ENCODE results near the gene TSPAN14.

DNA sequence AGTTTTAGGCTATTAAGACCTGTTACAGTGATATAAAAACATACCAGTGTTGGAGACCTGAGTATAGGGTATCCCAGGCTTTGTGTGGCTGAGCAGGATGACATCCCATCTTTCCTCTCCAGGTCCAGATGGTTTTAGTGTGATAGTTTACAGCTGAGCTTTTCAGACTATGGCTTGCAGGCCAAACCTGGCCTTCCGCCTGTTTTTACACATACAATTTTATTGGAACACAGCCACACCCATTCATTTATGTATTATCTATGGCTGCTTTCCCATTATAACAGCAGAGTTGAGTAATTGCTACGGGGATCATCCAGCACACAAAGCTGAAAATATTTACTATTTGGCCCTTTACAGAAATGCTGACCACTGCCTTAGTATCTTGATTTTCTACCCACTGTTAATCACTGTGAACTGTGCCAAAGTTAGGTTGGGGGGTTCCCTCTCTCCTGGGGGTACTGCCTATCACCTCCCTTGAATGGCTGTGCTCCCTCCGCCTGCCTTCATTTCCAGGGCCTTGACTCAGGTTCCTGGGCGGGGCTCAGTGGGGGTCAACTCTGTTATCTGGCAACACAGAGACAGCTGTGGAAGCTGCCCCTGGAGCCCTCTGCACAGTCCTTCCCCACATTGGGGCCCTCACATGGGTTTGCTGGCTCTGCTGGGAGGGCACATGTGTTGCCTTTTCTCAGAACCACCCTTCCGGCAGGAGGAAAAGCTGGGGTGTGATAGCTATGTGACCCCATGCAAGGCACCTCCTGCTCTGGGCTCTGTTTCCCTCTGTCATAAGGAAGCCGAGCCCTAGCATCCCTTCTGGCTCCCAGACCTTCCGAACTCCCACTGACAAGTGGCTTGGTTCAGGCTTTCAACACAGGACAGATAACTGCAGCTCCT, 43.3 kb downstream of the TSPAN14 start:
- TF ChIP-seq, protein P1, sequence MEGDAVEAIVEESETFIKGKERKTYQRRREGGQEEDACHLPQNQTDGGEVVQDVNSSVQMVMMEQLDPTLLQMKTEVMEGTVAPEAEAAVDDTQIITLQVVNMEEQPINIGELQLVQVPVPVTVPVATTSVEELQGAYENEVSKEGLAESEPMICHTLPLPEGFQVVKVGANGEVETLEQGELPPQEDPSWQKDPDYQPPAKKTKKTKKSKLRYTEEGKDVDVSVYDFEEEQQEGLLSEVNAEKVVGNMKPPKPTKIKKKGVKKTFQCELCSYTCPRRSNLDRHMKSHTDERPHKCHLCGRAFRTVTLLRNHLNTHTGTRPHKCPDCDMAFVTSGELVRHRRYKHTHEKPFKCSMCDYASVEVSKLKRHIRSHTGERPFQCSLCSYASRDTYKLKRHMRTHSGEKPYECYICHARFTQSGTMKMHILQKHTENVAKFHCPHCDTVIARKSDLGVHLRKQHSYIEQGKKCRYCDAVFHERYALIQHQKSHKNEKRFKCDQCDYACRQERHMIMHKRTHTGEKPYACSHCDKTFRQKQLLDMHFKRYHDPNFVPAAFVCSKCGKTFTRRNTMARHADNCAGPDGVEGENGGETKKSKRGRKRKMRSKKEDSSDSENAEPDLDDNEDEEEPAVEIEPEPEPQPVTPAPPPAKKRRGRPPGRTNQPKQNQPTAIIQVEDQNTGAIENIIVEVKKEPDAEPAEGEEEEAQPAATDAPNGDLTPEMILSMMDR (IDR thresholded peaks at IDR 0.05; ENCODE audit: low read depth, low read length): no peak
- TF ChIP-seq POLR2A (IDR thresholded peaks at IDR 0.05; ENCODE audit: extremely low read depth, insufficient read length): no peak
- TF ChIP-seq, protein P2, sequence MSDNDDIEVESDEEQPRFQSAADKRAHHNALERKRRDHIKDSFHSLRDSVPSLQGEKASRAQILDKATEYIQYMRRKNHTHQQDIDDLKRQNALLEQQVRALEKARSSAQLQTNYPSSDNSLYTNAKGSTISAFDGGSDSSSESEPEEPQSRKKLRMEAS (IDR thresholded peaks at IDR 0.05; ENCODE audit: low read depth, low read length): peak; percentile 77

Measured in NB4 (cell line).